Esophagus muscularis mucosa (tissue), 4 donors: Measurements from ENCODE around the gene CTSO. TPM values are rescaled to one million over a fixed set of nuclear protein-coding genes. Genes with fewer than 3 reads are reported as not detected.

Experiments
- DNase-seq: peaks from one replicate; pipeline ENCODE4 v3.0.0-alpha.2; 2017; ENCODE audit errors: extremely low spot score
- H3K27ac ChIP-seq, 4 donors: fragments of 200-600 bp; sonication (generic); replicated peaks in 1 of 4; 1 replicate in 3 of 4; 2 replicates in 1 of 4; pipeline ENCODE4 v1.5.1; 2016 to 2019; ENCODE audit warnings: mild to moderate bottlenecking in 1 of 4
- H3K27me3 ChIP-seq, 4 donors: fragments of 200-600 bp; sonication (generic); one replicate each; pipeline versions ENCODE4 v1.5.1 to v1.6.0; 2016 to 2019
- H3K36me3 ChIP-seq, 4 donors: fragments of 200-600 bp; sonication (generic); one replicate each; pipeline ENCODE4 v1.5.1; 2016 to 2019
- H3K4me1 ChIP-seq, 4 donors: fragments of 200-600 bp; sonication (generic); one replicate each; pipeline ENCODE4 v1.5.1; 2016 to 2019
- H3K4me3 ChIP-seq, 4 donors: fragments of 200-600 bp; sonication (generic); 1 replicate in 2 of 4; 2 replicates in 2 of 4; pipeline ENCODE4 v1.5.1; 2016 to 2019; ENCODE audit warnings: mild to moderate bottlenecking in 4 of 4, moderate library complexity in 1 of 4
- H3K9me3 ChIP-seq, 4 donors: fragments of 200-600 bp; sonication (generic); 1 replicate in 3 of 4; 2 replicates in 1 of 4; pipeline ENCODE4 v1.5.1; 2016 to 2019
- CTCF ChIP-seq, 3 experiments: fragments of 200-600 bp in 2 of 3; fragments of 450-650 bp in 1 of 3; sonication (generic) in 2 of 3; IDR thresholded peaks; one replicate each; pipeline ENCODE4 v1.5.1; 2017 to 2019; ENCODE audit warnings: antibody characterized with exemption in 3 of 3, mild to moderate bottlenecking in 2 of 3, moderate library complexity in 1 of 3
- EP300 ChIP-seq: sonication (generic); formaldehyde crosslinking; IDR thresholded peaks from one replicate; pipeline ENCODE4 v1.6.1; 2017; ENCODE audit warnings: antibody characterized with exemption
- POLR2A ChIP-seq: fragments of 450-650 bp; IDR thresholded peaks from one replicate; pipeline ENCODE4 v1.6.1; 2017; ENCODE audit warnings: antibody characterized with exemption, moderate library complexity, mild to moderate bottlenecking, low read depth
- POLR2AphosphoS5 ChIP-seq, 2 donors: sonication (generic); formaldehyde crosslinking; IDR thresholded peaks; one replicate each; pipeline ENCODE4 v1.6.1; 2017; ENCODE audit warnings: antibody characterized with exemption in 2 of 2
- whole genome bisulfite sequencing: methylation state at CpG from one replicate; pipeline ENCODE4 v1.1.5; 2018; 5-methylcytosine and 5-hydroxymethylcytosine counted together
- intact Hi-C: fragments of 100-400 bp; cut with DNase I; formaldehyde crosslinking; loops from one replicate; pipeline ENCODE4 v1.15.1; 2023
- total RNA-seq, 4 donors: library from RNA; depleted of rRNA; stranded (reverse); fragments of >200 nt; gene quantifications; one replicate each; pipeline versions ENCODE4 v1.1.0 to v1.2.1, GENCODE V29; 2016

The CTSO gene
- total RNA-seq, 4 donors from 2014 or later = 18.8 to 22.8 (median 21.3) TPM

- H3K27me3 ChIP-seq = no peaks in the 10 kb centered on the region
- peak overlapping the region; percentile 94 to 98 (median 96) for H3K27ac ChIP-seq
- H3K4me1 ChIP-seq = peaks cover 4 to 20% (median 14%) of the 10 kb centered on the region in 4 donors
- no peak for DNase-seq
- 87% methylated on average over 11 of the region's 11 CpGs for WGBS
- intact Hi-C loops = loop anchor here (5.0 to 10.0 kb wide), 3 partner anchors 512 to 1091 kb away; no protein-coding TSS in a partner anchor
- no peaks in the 10 kb centered on the region for H3K36me3 ChIP-seq
- no peaks in the 10 kb centered on the region for H3K9me3 ChIP-seq
- H3K4me3 ChIP-seq = peak overlapping the region; percentile 67 to 81 (median 78)
- TF ChIP-seq EP300 (no peak), CTCF (IDR thresholded peaks at IDR 0.05) (no peak), POLR2A (no peak), POLR2AphosphoS5 (IDR thresholded peaks at IDR 0.05) (no peak)
Measured at GRCh38 chr4:155954118-155954685, 536 bp upstream of the CTSO start.

- Histone ChIP-seq H3K4me1 (peaks cover 4 to 20% (median 14%) of the 10 kb centered on the region in 4 donors), H3K27ac (peak overlapping the region; percentile 94 to 98 (median 96)), H3K9me3 (no peaks in the 10 kb centered on the region), H3K4me3 (peak overlapping the region; percentile 67 to 81 (median 78)), H3K27me3 (no peaks in the 10 kb centered on the region), H3K36me3 (no peaks in the 10 kb centered on the region)
- 35% methylated on average over 6 of the region's 6 CpGs for WGBS
- DNase-seq = no peak
- intact Hi-C loops = loop anchor here (5.0 to 10.0 kb wide), 3 partner anchors 510 to 1092 kb away; no protein-coding TSS in a partner anchor
- TF ChIP-seq EP300 = no peak
- no peak for TF ChIP-seq POLR2A
- no peak for TF ChIP-seq CTCF (IDR thresholded peaks at IDR 0.05)
- TF ChIP-seq POLR2AphosphoS5 (IDR thresholded peaks at IDR 0.05) = no peak
Measured at GRCh38 chr4:155952501-155952901, 1.2 kb downstream of the CTSO start.

- no peak overlapping the region for H3K4me3 ChIP-seq
- H3K36me3 ChIP-seq = no peaks in the 10 kb centered on the region
- no peak for DNase-seq
- peaks cover 4 to 20% (median 14%) of the 10 kb centered on the region in 4 donors for H3K4me1 ChIP-seq
- H3K27me3 ChIP-seq = no peaks in the 10 kb centered on the region
- intact Hi-C loops = loop anchor here (5.0 to 10.0 kb wide), 3 partner anchors 508 to 1094 kb away; no protein-coding TSS in a partner anchor
- H3K27ac ChIP-seq = no peak overlapping the region
- no peaks in the 10 kb centered on the region for H3K9me3 ChIP-seq
- TF ChIP-seq EP300 (no peak), CTCF (IDR thresholded peaks at IDR 0.05) (no peak), POLR2A (no peak), POLR2AphosphoS5 (IDR thresholded peaks at IDR 0.05) (no peak)
- 83% methylated on average over 4 of the region's 6 CpGs for WGBS
Measured at GRCh38 chr4:155950461-155950860, 3.2 kb downstream of the CTSO start.

- Histone ChIP-seq H3K9me3 (no peaks in the 10 kb centered on the region), H3K4me3 (no peak overlapping the region), H3K27ac (no peak overlapping the region), H3K27me3 (no peaks in the 10 kb centered on the region), H3K4me1 (peaks cover 4 to 14% (median 10%) of the 10 kb centered on the region in 4 donors), H3K36me3 (no peaks in the 10 kb centered on the region)
- WGBS = 74% methylated on average over 1 of the region's 1 CpG
- TF ChIP-seq POLR2AphosphoS5 (IDR thresholded peaks at IDR 0.05) (no peak), POLR2A (no peak), EP300 (no peak)
- intact Hi-C loops = no loop called here
- no peak for DNase-seq
Measured at GRCh38 chr4:155948541-155948940, 5.1 kb downstream of the CTSO start.

GRCh38 chr4:155946486-155946885, 7.2 kb downstream of the CTSO start:
- H3K27me3 ChIP-seq = no peaks in the 10 kb centered on the region
- TF ChIP-seq CTCF (IDR thresholded peaks at IDR 0.05) = no peak
- TF ChIP-seq EP300 = no peak
- H3K36me3 ChIP-seq = peaks cover 0 to 7% (median 4%) of the 10 kb centered on the region in 4 donors
- no peaks in the 10 kb centered on the region for H3K9me3 ChIP-seq
- DNase-seq = no peak
- intact Hi-C loops = no loop called here
- no peak overlapping the region for H3K4me3 ChIP-seq
- H3K4me1 ChIP-seq = peaks cover 0 to 4% (median 1%) of the 10 kb centered on the region in 4 donors
- no peak overlapping the region for H3K27ac ChIP-seq
- whole genome bisulfite sequencing = 68% methylated on average over 4 of the region's 4 CpGs
